PFSK-1 (cell line): ENCODE measurements around the gene FAM234A.

Source experiments
- FOXP2 ChIP-seq: optimal IDR thresholded peaks from 2 replicates; pipeline ENCODE3; 2011; ENCODE audit warnings: borderline replicate concordance, control low read depth, inconsistent platforms; ENCODE audit not compliant: insufficient read depth; ENCODE audit errors: extremely low read length, extremely low read depth
- POLR2AphosphoS5 ChIP-seq: IDR thresholded peaks from 2 replicates; pipeline ENCODE4 v1.6.1; 2012; ENCODE audit warnings: low read depth, mild to moderate bottlenecking, control low read depth, low read length, moderate library complexity
- REST ChIP-seq, 2 experiments: IDR thresholded peaks; 2 replicates each; pipeline versions ENCODE4 v1.6.1 to v1.8.0; 2011 to 2012; ENCODE audit warnings: low read depth in 2 of 2, low read length in 2 of 2, control low read depth in 1 of 2, inconsistent platforms in 1 of 2, mild to moderate bottlenecking in 1 of 2, moderate library complexity in 1 of 2; ENCODE audit not compliant: insufficient read depth in 1 of 2
- SIN3A ChIP-seq: IDR thresholded peaks from 2 replicates; pipeline ENCODE4 v1.6.1; 2012; ENCODE audit warnings: mild to moderate bottlenecking, low read length, moderate library complexity, borderline replicate concordance; ENCODE audit not compliant: insufficient read depth
- TAF1 ChIP-seq: IDR thresholded peaks from 2 replicates; pipeline ENCODE4 v1.6.1; 2012; ENCODE audit warnings: low read length, control low read depth, borderline replicate concordance; ENCODE audit not compliant: insufficient read depth

Gene FAM234A

GRCh38 chr16:270381-271255, 36.0 kb downstream of the FAM234A start:
- no peak for TF ChIP-seq SIN3A
- no peak for TF ChIP-seq TAF1
- no peak for TF ChIP-seq POLR2AphosphoS5
- TF ChIP-seq FOXP2 = no peak
- TF ChIP-seq REST (IDR thresholded peaks at IDR 0.05; ENCODE audit: insufficient read depth in 1 of 2, low read depth in 2 of 2, low read length in 2 of 2) = no peak

- TF ChIP-seq REST (IDR thresholded peaks at IDR 0.05; ENCODE audit: insufficient read depth in 1 of 2, low read depth in 2 of 2, low read length in 2 of 2) (no peak), SIN3A (no peak), TAF1 (no peak), POLR2AphosphoS5 (no peak), FOXP2 (no peak)
These were observed 38.3 kb downstream of the FAM234A start for GRCh38 chr16:272633-273546.

- TF ChIP-seq POLR2AphosphoS5 = no peak
- no peak for TF ChIP-seq REST (IDR thresholded peaks at IDR 0.05; ENCODE audit: insufficient read depth in 1 of 2, low read depth in 2 of 2, low read length in 2 of 2)
- TF ChIP-seq SIN3A = no peak
- no peak for TF ChIP-seq TAF1
- TF ChIP-seq FOXP2 = no peak
These were observed 39.2 kb downstream of the FAM234A start for GRCh38 chr16:273547-274421.

GRCh38 chr16:275041-275641, 40.5 kb downstream of the FAM234A start:
- TF ChIP-seq REST (IDR thresholded peaks at IDR 0.05; ENCODE audit: insufficient read depth in 1 of 2, low read depth in 2 of 2, low read length in 2 of 2) = no peak
- TF ChIP-seq TAF1 = no peak
- TF ChIP-seq SIN3A = no peak
- TF ChIP-seq FOXP2 = no peak
- no peak for TF ChIP-seq POLR2AphosphoS5
